ENCODE data around the gene MBLAC1. TPM values are rescaled to one million over a fixed set of nuclear protein-coding genes. Genes with fewer than 3 reads are reported as not detected.

The MBLAC1 gene
- total and polyA plus RNA-seq, 10 of the 15 experiments (the other 5 are each of a cell fraction or from before 2014, with no cell fraction given), result 0.24 to 3.2 (median 1.8) TPM; not detected in 1

DNA sequence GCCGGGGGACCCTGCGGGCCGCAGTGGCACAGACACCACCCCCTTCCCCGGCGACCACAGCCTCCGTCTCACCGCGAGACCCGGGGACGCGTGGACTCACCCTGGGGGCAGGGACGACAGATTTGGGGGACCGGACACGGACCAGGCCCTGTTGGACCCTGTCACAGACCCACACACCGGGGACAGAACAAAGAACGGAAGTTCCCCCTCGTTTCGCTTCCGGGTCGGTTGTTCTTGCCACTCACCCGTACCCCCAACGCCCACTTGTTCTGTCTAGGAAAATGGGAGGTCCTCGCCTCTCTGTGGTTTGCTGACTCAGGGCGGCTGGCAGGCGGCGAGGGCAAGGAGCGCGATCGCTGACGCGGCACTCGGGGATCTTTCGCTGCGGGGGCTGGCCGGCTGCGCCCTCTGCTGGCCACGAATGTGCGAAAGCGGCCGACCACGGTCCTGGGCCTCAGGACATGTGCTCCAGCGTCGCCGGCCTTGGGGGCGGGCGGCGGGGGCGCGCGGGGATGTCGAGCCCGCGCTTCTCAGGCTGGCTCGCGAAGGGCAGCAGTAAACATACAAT, 45.1 kb upstream of the MBLAC1 start, which contains the start of gene ZNF3 (continued):
- no peak for TF ChIP-seq SMAD1 (IDR thresholded peaks at IDR 0.05; ENCODE audit: low read depth, partially characterized antibody)
- TF ChIP-seq, protein P1, sequence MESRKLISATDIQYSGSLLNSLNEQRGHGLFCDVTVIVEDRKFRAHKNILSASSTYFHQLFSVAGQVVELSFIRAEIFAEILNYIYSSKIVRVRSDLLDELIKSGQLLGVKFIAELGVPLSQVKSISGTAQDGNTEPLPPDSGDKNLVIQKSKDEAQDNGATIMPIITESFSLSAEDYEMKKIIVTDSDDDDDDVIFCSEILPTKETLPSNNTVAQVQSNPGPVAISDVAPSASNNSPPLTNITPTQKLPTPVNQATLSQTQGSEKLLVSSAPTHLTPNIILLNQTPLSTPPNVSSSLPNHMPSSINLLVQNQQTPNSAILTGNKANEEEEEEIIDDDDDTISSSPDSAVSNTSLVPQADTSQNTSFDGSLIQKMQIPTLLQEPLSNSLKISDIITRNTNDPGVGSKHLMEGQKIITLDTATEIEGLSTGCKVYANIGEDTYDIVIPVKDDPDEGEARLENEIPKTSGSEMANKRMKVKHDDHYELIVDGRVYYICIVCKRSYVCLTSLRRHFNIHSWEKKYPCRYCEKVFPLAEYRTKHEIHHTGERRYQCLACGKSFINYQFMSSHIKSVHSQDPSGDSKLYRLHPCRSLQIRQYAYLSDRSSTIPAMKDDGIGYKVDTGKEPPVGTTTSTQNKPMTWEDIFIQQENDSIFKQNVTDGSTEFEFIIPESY (IDR thresholded peaks at IDR 0.05), result no peak
- TF ChIP-seq, protein P2, sequence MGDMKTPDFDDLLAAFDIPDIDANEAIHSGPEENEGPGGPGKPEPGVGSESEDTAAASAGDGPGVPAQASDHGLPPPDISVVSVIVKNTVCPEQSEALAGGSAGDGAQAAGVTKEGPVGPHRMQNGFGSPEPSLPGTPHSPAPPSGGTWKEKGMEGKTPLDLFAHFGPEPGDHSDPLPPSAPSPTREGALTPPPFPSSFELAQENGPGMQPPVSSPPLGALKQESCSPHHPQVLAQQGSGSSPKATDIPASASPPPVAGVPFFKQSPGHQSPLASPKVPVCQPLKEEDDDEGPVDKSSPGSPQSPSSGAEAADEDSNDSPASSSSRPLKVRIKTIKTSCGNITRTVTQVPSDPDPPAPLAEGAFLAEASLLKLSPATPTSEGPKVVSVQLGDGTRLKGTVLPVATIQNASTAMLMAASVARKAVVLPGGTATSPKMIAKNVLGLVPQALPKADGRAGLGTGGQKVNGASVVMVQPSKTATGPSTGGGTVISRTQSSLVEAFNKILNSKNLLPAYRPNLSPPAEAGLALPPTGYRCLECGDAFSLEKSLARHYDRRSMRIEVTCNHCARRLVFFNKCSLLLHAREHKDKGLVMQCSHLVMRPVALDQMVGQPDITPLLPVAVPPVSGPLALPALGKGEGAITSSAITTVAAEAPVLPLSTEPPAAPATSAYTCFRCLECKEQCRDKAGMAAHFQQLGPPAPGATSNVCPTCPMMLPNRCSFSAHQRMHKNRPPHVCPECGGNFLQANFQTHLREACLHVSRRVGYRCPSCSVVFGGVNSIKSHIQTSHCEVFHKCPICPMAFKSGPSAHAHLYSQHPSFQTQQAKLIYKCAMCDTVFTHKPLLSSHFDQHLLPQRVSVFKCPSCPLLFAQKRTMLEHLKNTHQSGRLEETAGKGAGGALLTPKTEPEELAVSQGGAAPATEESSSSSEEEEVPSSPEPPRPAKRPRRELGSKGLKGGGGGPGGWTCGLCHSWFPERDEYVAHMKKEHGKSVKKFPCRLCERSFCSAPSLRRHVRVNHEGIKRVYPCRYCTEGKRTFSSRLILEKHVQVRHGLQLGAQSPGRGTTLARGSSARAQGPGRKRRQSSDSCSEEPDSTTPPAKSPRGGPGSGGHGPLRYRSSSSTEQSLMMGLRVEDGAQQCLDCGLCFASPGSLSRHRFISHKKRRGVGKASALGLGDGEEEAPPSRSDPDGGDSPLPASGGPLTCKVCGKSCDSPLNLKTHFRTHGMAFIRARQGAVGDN (IDR thresholded peaks at IDR 0.05), result peak; percentile 86
- TF ChIP-seq TCF12 (IDR thresholded peaks at IDR 0.05; ENCODE audit: low read depth, low read length), result peak; percentile 69
- TF ChIP-seq HDGF (IDR thresholded peaks at IDR 0.05), result no peak
- peak; percentile 86 for TF ChIP-seq SIN3A (IDR thresholded peaks at IDR 0.05; ENCODE audit: low read depth, low read length)
- no peak for TF ChIP-seq ZNF384 (IDR thresholded peaks at IDR 0.05; ENCODE audit: borderline replicate concordance, low read depth, low read length)
- TF ChIP-seq SRF (IDR thresholded peaks at IDR 0.05; ENCODE audit: low read depth in 2 of 2, low read length in 2 of 2), result peak; percentile 71 to 88; a peak in 3 of 4 replicates
- TF ChIP-seq PAX8 (IDR thresholded peaks at IDR 0.05), result no peak
- no peak; the same call in 1 of the 2 replicates for TF ChIP-seq ASH2L (IDR thresholded peaks at IDR 0.05; ENCODE audit: borderline replicate concordance, low read depth)
- peak; percentile 96 for TF ChIP-seq POLR2A (IDR thresholded peaks at IDR 0.05; ENCODE audit: low read depth, low read length)
- TF ChIP-seq HCFC1 (IDR thresholded peaks at IDR 0.05; ENCODE audit: low read length), result peak; percentile 84
- peak; percentile 48; the same call in 1 of the 2 replicates for TF ChIP-seq ZBED1 (IDR thresholded peaks at IDR 0.05; ENCODE audit: borderline replicate concordance)
- TF ChIP-seq MXI1 (IDR thresholded peaks at IDR 0.05; ENCODE audit: low read depth, low read length), result peak; percentile 95
- TF ChIP-seq NRF1 (conservative IDR thresholded peaks at IDR 0.05; ENCODE audit: low read depth, low read length), result no peak
- TF ChIP-seq NFXL1 (IDR thresholded peaks at IDR 0.05; ENCODE audit: borderline replicate concordance), result no peak
- TF ChIP-seq EZH2 (IDR thresholded peaks at IDR 0.05; ENCODE audit: borderline replicate concordance, control insufficient read depth, low read depth, low read length), result no peak
- TF ChIP-seq NR2C2 (IDR thresholded peaks at IDR 0.05; ENCODE audit: borderline replicate concordance, control insufficient read depth, insufficient read length, low read depth), result peak; percentile 94
- TF ChIP-seq RB1 (IDR thresholded peaks at IDR 0.05; ENCODE audit: borderline replicate concordance), result peak; percentile 79; the same call in 1 of the 2 replicates
- TF ChIP-seq, protein P3, sequence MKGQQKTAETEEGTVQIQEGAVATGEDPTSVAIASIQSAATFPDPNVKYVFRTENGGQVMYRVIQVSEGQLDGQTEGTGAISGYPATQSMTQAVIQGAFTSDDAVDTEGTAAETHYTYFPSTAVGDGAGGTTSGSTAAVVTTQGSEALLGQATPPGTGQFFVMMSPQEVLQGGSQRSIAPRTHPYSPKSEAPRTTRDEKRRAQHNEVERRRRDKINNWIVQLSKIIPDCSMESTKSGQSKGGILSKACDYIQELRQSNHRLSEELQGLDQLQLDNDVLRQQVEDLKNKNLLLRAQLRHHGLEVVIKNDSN (IDR thresholded peaks at IDR 0.05; ENCODE audit: borderline replicate concordance, extremely low read length, insufficient read depth, low read depth, low read length), result no peak
- no peak for TF ChIP-seq SUZ12 (IDR thresholded peaks at IDR 0.05; ENCODE audit: unreplicated experiment)
- peak; percentile 82 for TF ChIP-seq MYC (IDR thresholded peaks at IDR 0.05; ENCODE audit: insufficient read depth, insufficient read length, insufficient replicate concordance, low read length, severe bottlenecking)
- TF ChIP-seq IKZF1 (conservative IDR thresholded peaks at IDR 0.05), result peak; percentile 91
- no peak for TF ChIP-seq ZNF217 (IDR thresholded peaks at IDR 0.05)
- peak; percentile 73 for TF ChIP-seq NR2F1 (conservative IDR thresholded peaks at IDR 0.05)
- peak; percentile 30; the same call in 1 of the 2 replicates for TF ChIP-seq TARDBP (IDR thresholded peaks at IDR 0.05; ENCODE audit: borderline replicate concordance)

Measured in GM12878 (cell line).